ENCODE data around the gene CBARP. TPM values are rescaled to one million over a fixed set of nuclear protein-coding genes. Genes with fewer than 3 reads are reported as not detected.
A peak's percentile ranks its signal among the peaks of the same experiment; 100 is the strongest.

The CBARP gene
- total and polyA plus RNA-seq, 2 of the 13 experiments (the other 11 are each of a cell fraction or from before 2014, with no cell fraction given) = 1.2 to 1.4 TPM

GRCh38 chr19:1269065-1269477 is 31.3 kb upstream of the CBARP start, which contains the start of gene CIRBP (continued):
- TF ChIP-seq, protein P1, sequence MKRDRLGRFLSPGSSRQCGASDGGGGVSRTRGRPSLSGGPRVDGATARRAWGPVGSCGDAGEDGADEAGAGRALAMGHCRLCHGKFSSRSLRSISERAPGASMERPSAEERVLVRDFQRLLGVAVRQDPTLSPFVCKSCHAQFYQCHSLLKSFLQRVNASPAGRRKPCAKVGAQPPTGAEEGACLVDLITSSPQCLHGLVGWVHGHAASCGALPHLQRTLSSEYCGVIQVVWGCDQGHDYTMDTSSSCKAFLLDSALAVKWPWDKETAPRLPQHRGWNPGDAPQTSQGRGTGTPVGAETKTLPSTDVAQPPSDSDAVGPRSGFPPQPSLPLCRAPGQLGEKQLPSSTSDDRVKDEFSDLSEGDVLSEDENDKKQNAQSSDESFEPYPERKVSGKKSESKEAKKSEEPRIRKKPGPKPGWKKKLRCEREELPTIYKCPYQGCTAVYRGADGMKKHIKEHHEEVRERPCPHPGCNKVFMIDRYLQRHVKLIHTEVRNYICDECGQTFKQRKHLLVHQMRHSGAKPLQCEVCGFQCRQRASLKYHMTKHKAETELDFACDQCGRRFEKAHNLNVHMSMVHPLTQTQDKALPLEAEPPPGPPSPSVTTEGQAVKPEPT (CRISPR knock-in tag; IDR thresholded peaks at IDR 0.05; ENCODE audit: low read depth) = 0 out of 2 replicates have a peak, but pooled peaks have one; percentile 23
- TF ChIP-seq, protein P2, sequence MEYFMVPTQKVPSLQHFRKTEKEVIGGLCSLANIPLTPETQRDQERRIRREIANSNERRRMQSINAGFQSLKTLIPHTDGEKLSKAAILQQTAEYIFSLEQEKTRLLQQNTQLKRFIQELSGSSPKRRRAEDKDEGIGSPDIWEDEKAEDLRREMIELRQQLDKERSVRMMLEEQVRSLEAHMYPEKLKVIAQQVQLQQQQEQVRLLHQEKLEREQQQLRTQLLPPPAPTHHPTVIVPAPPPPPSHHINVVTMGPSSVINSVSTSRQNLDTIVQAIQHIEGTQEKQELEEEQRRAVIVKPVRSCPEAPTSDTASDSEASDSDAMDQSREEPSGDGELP (IDR thresholded peaks at IDR 0.05; ENCODE audit: borderline replicate concordance, low read depth) = peak; percentile 24; the same call in 1 of the 2 replicates
- TF ChIP-seq ZNF121 (CRISPR knock-in tag; IDR thresholded peaks at IDR 0.05) = no peak
- TF ChIP-seq SALL2 (CRISPR knock-in tag; IDR thresholded peaks at IDR 0.05) = no peak; the same call in 1 of the 2 replicates
- no peak for TF ChIP-seq ZNF629 (CRISPR knock-in tag; conservative IDR thresholded peaks at IDR 0.05)
- TF ChIP-seq FOXA1 (IDR thresholded peaks at IDR 0.05) = no peak
- TF ChIP-seq FOXA1 (CRISPR knock-in tag; IDR thresholded peaks at IDR 0.05) = no peak
- peak in 1 of 2 experiments; percentile 96; a peak in 2 of 4 replicates for TF ChIP-seq POLR2A (IDR thresholded peaks at IDR 0.05; ENCODE audit: insufficient read depth in 1 of 2, low read depth in 2 of 2, low read length in 2 of 2)
- TF ChIP-seq ZNF720 (CRISPR knock-in tag; IDR thresholded peaks at IDR 0.05) = no peak
- no peak for TF ChIP-seq NFE2L2 (IDR thresholded peaks at IDR 0.05; ENCODE audit: low read length)
- TF ChIP-seq ZNF367 (CRISPR knock-in tag; IDR thresholded peaks at IDR 0.05; ENCODE audit: borderline replicate concordance) = no peak
- no peak for TF ChIP-seq SIX1 (CRISPR knock-in tag; IDR thresholded peaks at IDR 0.05; ENCODE audit: borderline replicate concordance)
- TF ChIP-seq ARID5B (CRISPR knock-in tag; IDR thresholded peaks at IDR 0.05) = no peak; the same call in 1 of the 2 replicates
- no peak for TF ChIP-seq SRF (IDR thresholded peaks at IDR 0.05; ENCODE audit: low read depth, low read length)
- TF ChIP-seq NCOR1 (IDR thresholded peaks at IDR 0.05; ENCODE audit: borderline replicate concordance, low read length) = no peak
- TF ChIP-seq MNT (IDR thresholded peaks at IDR 0.05) = peak; percentile 48; the same call in 1 of the 2 replicates
- no peak for TF ChIP-seq PCBP2 (optimal IDR thresholded peaks at IDR 0.05; ENCODE audit: low read depth, low read length, poor library complexity, severe bottlenecking)
- TF ChIP-seq CREB1 (IDR thresholded peaks at IDR 0.05) = peak; percentile 57; the same call in 1 of the 2 replicates
- no peak for TF ChIP-seq CREB1 (CRISPR knock-in tag; IDR thresholded peaks at IDR 0.05)
- TF ChIP-seq GABPB1 (CRISPR knock-in tag; IDR thresholded peaks at IDR 0.05) = peak; percentile 38
- no peak for TF ChIP-seq ZFP62 (CRISPR knock-in tag; IDR thresholded peaks at IDR 0.05)
- TF ChIP-seq, protein P3, sequence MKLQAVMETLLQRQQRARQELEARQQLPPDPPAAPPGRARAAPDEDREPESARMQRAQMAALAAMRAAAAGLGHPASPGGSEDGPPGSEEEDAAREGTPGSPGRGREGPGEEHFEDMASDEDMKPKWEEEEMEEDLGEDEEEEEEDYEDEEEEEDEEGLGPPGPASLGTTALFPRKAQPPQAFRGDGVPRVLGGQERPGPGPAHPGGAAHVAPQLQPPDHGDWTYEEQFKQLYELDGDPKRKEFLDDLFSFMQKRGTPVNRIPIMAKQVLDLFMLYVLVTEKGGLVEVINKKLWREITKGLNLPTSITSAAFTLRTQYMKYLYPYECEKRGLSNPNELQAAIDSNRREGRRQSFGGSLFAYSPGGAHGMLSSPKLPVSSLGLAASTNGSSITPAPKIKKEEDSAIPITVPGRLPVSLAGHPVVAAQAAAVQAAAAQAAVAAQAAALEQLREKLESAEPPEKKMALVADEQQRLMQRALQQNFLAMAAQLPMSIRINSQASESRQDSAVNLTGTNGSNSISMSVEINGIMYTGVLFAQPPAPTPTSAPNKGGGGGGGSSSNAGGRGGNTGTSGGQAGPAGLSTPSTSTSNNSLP (IDR thresholded peaks at IDR 0.05; ENCODE audit: low read depth, low read length) = peak; percentile 24; the same call in 1 of the 2 replicates
- no peak for TF ChIP-seq ZFYVE20 (CRISPR knock-in tag; IDR thresholded peaks at IDR 0.05; ENCODE audit: borderline replicate concordance, low read depth)
